Superior temporal gyrus (tissue), 1 donor: ENCODE measurements around the gene NCS1.

Experiments used
- DNase-seq: peaks from one replicate; pipeline ENCODE4 v3.0.0-alpha.2; 2016; ENCODE audit errors: extremely low spot score

Gene NCS1

GRCh38 chr9:130193531-130194377 is 21.6 kb downstream of the NCS1 start:
- no peak for DNase-seq

GRCh38 chr9:130194378-130194932 is 22.3 kb downstream of the NCS1 start:
- DNase-seq, result no peak

- DNase-seq, result no peak
These were observed 23.4 kb downstream of the NCS1 start for GRCh38 chr9:130195638-130196037.

GRCh38 chr9:130196643-130197042 is 24.4 kb downstream of the NCS1 start:
- no peak for DNase-seq

GRCh38 chr9:130197386-130197785 is 25.2 kb downstream of the NCS1 start:
- DNase-seq, result no peak

GRCh38 chr9:130197888-130198287 is 25.7 kb downstream of the NCS1 start:
- no peak for DNase-seq

- no peak for DNase-seq
These were observed 26.4 kb downstream of the NCS1 start for GRCh38 chr9:130198501-130199179.

DNA sequence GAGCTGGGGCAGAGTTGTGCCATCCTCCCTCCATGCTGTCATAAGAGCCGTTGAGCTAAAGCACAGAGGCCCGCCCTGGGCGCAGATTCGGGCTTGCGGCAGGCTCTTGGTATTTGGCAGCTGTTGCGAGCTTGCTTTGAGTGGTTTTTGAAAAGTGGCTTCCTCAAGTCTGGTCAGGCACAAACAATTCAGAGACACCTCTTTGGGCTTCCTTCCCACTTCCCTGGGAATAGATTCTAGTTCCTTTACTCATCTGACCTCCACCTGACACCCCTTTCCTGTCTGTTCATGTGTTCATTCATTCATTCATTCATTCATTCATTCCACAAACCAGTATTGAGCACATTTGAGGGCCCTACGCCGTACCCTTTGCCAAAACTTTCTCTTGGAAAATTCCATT is 27.4 kb downstream of the NCS1 start:
- no peak for DNase-seq

DNA sequence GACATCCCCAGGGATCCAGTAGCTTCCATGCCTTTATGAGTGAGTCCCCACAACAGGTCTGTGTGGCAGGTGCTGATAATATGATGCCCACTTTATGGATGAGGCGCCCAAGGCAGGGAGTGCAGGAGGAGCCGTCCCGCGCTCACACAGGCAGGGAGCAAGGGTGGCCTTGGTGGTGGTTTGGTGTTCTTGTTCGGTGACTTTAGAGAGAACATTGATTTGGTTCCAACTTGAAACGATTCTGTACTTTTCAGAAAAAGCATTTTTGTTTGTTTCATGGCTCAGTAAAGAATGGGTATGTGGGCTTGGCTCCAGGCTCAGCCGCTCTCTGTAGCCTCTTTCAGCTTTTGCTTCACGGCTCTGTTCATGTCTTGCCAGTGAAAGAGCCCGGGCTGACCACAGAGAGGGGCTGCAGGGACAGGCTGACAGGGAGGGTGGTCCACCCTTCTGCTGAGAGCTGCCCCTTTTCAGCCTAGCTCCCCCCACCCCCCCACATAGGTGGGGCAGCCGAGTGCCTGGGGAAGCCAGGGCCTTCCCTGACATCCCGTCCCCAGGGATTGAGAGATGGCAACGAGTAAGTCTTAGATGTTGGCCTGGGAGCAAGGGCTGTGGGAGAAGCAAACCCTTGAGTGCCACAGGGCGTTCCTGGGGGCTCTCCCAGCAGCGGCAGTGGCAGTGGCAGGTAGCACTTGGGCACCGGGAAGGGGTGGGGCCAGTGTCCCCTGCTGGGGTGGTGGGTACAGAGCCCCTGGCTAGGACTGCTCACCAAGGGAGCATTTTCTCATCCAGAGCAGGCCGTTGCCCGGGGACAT is 28.0 kb downstream of the NCS1 start:
- peak; percentile 67 for DNase-seq

GRCh38 chr9:130201399-130201873 is 29.2 kb downstream of the NCS1 start:
- no peak for DNase-seq

- no peak for DNase-seq
These were observed 29.8 kb downstream of the NCS1 start for GRCh38 chr9:130201974-130202373.

DNA sequence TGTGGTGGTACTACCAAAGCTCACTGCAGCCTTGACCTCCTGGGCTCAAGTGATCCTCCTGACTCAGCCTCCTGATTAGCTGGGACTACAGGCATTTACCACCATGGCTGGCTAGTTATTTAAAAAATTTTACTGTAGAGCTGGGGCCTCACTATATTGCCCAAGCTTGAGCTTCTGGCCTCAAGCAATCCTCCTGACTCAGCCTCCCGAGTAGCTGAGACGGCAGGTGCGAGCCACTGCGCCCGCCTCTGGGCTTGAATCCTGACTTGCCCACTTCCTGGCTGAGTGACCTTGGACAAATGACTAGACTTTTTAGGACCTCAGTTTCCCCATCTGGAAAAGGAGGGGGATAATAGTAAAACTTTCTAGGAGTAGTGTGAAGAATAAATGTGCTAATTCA is 32.1 kb downstream of the NCS1 start:
- no peak for DNase-seq

DNA sequence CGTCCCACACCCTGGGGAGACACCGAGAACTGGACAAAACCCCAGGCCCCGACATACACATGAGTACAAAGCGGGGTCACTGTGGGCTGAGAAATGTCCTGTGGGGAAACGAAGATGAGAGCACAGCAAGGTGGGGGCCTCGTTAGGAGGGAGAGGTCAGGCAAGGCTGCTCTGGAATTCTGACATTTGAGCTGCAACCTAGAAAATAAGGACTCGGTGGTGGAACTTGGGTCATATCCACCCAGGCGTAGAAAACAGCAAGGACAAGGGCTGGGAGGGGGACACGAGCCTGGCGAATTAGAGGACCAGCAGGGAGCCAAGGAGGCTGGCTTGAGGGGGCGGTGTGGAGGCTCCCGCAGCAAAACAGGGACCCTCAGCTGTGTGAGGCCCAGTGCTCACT is 32.8 kb downstream of the NCS1 start:
- no peak for DNase-seq

- DNase-seq, result no peak
These were observed 33.7 kb downstream of the NCS1 start for GRCh38 chr9:130205912-130206311.

DNA sequence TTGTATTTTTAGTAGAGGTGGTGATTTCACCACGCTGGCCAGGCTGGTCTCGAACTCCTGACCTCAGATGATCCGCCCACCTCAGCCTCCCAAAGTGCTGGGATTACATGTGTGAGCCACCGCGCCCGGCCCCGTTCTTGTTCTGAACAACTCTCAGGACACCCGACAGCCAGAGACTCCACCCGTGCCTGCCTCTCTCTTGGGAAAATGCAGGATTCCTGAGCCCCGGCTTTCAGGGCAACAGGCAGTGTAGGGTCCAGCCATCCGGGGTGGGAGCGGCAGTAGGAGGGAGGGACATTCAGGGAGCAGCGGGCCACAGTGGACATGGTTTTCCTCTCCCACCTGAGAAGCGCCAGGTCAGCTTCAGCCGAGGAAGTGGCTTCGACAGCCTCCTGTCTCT is 34.4 kb downstream of the NCS1 start:
- no peak for DNase-seq

DNA sequence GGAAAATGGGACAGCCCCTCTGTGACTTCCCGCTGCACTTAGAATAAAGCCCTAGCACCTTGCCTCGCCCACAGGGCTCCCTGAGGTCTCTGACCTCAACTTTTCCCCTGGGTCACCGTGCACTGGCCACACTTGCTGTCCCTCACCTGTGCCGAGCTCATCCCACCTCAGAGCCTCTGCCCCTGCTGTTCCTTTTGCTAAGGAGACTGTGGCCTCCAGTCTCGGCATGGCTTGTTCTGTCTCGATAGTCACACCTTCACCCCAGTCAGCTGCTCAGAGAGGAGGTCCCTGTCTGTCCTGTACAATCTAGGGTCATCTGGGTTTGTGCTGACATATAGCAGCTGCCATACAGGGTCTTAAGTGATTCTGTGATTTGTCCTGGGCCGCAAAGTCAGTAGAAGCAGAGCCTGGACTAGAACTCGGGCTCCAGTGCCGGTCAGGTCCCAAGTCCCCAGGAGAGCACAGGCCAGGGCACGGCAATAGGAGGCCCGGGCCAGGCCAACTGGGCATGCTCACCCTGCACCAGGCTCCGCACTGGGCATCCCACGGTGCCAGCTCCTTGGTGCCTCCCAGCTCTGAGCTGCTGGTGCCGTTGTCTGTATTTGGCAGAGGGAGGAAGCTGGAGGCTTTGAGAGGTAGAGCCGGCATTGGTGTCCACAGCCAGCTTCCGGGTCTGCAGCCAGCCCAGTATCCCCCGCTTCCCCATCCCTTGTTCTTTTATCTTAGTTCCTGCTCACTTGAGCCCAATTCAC is 35.2 kb downstream of the NCS1 start:
- no peak for DNase-seq

DNA sequence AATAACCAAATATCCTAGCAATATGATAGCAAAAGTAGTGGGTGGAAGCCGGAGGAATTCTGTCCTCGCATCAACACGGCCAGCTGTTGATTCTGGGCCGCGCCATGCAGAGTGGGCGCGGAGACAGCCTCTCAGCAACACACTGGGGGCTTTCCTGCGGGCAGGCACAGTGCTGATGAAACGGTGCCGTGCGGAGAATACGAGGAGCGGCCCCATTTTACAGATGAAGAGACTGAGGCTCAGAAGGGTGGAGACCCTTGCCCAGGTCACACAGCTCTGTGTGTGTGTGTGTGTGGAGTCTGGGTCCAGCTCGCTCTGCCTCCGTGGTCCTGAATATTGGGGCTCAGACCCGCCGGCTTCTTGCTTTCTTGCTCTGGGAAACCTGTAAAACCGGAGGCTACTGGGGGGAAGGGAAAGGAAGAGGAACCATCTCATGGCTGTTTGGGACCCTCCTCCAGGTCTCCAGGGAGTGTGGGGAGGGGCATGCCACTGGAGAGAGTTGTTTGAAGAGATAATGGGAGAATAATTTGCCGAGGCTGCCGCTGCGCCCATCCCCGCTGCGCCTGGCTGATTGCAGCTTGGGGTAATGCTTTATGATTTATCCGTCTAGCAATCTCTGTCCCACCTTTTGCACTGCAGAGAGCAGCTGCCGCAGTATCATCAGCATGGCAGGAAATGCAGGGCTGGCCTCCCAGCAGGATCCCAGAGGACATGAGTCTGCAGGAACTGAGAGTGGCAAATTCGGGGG is 36.6 kb downstream of the NCS1 start:
- no peak for DNase-seq

GRCh38 chr9:130209422-130209821 is 37.2 kb downstream of the NCS1 start:
- no peak for DNase-seq

DNA sequence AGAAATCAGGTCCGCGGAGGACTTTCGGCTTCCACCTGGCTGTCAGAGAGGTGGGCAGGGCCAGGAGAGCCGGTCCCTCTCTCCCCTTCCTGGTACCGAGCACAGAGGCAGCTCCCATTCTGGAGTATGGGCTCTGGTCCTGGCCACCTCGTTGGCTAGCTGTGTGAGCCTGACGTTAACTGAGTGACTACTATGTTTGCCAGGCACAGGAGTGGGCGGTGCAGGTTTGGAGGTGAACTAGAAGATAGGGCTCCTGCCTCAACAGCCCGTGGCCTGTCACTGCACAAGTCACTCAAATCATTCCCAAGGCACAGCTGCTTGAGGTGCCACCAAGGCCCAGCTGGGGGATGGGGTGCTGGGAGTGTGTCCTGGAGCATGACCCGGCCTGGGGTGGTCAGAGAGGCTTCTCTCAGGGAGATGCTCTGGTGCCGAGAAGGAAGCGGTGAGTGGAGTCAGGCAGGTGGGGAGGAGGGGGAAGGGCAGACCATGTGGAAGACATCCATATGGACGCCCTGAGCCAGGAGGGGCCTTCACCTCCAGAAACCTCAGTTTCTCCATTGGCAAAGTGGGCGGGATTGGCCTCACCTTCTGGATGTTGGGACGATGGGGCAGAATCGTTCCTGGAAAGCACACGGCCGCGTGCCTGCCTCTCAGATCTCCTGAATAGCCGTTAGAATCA is 39.5 kb downstream of the NCS1 start:
- DNase-seq, result no peak
